Neural cell (in vitro differentiated cells): ENCODE results near the gene GAL.

ENCODE experiments used
- CTCF ChIP-seq: fragments of 450-650 bp; IDR thresholded peaks from 2 replicates; pipeline ENCODE4 v1.5.1; 2014; ENCODE audit warnings: antibody characterized with exemption, mild to moderate bottlenecking, moderate library complexity; ENCODE audit not compliant: poor library complexity, severe bottlenecking
- EP300 ChIP-seq: fragments of 450-650 bp; conservative IDR thresholded peaks from 2 replicates; pipeline ENCODE4 v1.6.1; 2014; ENCODE audit warnings: antibody characterized with exemption, mild to moderate bottlenecking, moderate library complexity; ENCODE audit not compliant: poor library complexity, severe bottlenecking
- EZH2 ChIP-seq: fragments of 200-600, 300-800 bp; shearing (Covaris generic), sonication (generic); IDR thresholded peaks from 2 replicates; pipeline ENCODE4 v1.6.1; 2014; ENCODE audit warnings: antibody characterized with exemption, low read length, borderline replicate concordance, mild to moderate bottlenecking; ENCODE audit not compliant: insufficient read depth, poor library complexity, severe bottlenecking
- POLR2AphosphoS5 ChIP-seq: IDR thresholded peaks from 2 replicates; pipeline ENCODE4 v1.6.1; 2012
- TAF1 ChIP-seq: IDR thresholded peaks from 2 replicates; pipeline ENCODE4 v1.6.1; 2012; ENCODE audit warnings: low read depth

DNA sequence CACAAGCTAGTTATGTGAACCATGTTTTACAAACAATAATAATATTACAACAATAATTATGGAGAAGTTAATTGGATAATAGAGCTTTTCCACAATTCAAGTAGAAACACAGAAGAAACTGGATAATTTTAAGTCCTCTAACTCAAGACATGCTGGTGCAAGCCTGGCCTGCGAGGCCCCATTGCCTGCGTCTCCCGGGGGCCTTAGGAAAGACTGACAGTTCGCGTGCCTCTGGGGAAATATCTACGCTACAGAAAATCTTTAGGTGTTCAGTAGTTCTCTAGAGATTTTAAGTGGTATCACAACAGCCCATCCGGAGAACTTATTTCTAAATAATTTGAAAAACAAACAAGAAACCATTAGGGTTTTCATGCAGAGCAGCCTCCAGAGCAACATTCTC lies 23.2 kb downstream of the GAL start:
- TF ChIP-seq POLR2AphosphoS5, result no peak
- no peak for TF ChIP-seq CTCF
- TF ChIP-seq EZH2, result no peak
- TF ChIP-seq TAF1, result no peak
- no peak for TF ChIP-seq EP300
